Measurements from ENCODE around the gene DIAPH2. TPM values are rescaled to one million over a fixed set of nuclear protein-coding genes. Genes with fewer than 3 reads are reported as not detected.

Gene DIAPH2
- total and polyA plus RNA-seq, 2 experiments from 2014 or later, result 16.2 to 56.6 TPM

DNA sequence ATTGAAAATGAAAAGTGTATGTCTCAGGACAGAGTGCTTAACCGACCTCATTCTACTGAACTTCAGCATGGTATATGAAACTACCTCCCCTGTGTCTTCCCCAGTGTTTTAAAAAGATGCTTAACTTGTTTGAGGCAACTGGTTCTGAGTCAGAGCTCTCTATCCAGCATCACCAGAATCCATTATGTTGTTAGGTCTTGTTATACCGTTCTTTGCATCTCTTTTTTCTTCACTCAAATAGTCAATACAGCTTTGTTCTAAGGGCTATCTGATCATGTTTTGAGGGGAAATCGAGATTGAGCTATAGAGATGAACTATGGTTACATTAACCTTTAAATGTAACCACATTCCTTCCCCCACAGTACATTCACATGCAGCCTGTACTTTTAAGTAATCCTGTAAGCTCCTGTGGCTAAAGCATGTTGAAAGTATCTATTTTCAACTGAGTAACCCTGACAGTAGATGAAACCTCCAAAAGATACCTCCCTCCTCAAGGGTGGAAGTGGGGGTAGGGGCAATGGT, 713.4 kb downstream of the DIAPH2 start (continued):
- TF ChIP-seq, protein P1, sequence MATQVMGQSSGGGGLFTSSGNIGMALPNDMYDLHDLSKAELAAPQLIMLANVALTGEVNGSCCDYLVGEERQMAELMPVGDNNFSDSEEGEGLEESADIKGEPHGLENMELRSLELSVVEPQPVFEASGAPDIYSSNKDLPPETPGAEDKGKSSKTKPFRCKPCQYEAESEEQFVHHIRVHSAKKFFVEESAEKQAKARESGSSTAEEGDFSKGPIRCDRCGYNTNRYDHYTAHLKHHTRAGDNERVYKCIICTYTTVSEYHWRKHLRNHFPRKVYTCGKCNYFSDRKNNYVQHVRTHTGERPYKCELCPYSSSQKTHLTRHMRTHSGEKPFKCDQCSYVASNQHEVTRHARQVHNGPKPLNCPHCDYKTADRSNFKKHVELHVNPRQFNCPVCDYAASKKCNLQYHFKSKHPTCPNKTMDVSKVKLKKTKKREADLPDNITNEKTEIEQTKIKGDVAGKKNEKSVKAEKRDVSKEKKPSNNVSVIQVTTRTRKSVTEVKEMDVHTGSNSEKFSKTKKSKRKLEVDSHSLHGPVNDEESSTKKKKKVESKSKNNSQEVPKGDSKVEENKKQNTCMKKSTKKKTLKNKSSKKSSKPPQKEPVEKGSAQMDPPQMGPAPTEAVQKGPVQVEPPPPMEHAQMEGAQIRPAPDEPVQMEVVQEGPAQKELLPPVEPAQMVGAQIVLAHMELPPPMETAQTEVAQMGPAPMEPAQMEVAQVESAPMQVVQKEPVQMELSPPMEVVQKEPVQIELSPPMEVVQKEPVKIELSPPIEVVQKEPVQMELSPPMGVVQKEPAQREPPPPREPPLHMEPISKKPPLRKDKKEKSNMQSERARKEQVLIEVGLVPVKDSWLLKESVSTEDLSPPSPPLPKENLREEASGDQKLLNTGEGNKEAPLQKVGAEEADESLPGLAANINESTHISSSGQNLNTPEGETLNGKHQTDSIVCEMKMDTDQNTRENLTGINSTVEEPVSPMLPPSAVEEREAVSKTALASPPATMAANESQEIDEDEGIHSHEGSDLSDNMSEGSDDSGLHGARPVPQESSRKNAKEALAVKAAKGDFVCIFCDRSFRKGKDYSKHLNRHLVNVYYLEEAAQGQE (IDR thresholded peaks at IDR 0.05; ENCODE audit: unreplicated experiment), result no peak
- TF ChIP-seq CREB1 (CRISPR knock-in tag; IDR thresholded peaks at IDR 0.05; ENCODE audit: low read depth), result no peak

DNA sequence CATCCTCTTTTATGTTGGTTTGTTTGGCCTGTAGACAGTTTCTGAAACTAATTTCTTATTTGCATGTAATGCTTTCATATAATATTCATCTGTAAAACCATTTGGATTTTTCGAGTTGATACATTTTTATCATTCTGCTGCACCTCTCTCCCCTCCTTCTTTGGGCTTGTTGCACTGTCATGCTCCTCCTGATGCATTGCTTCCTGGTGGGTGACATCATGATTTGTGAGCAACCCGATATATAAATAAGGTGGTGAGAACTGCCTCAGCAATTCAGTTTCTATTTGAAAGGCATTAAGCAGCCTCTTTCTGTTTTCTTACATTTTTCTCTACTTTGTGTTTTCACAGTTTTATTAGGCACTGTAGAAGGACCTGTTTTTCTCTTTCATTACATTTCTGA, 714.8 kb downstream of the DIAPH2 start:
- H3K27me3 ChIP-seq (ENCODE audit: insufficient read depth), result no peaks in the 10 kb centered on the region
- peaks cover 22% of the 10 kb centered on the region for H3K4me1 ChIP-seq (ENCODE audit: insufficient read depth)
- peaks cover 11% of the 10 kb centered on the region; the same call in 2 of the 3 replicates for H3K36me3 Mint-ChIP-seq (ENCODE audit: low read depth)
- ATAC-seq, result no peak
- H3F3A ChIP-seq (replicated peaks; ENCODE audit: low read depth), result no peaks in the 10 kb centered on the region
- no peak overlapping the region for H3K4me3 Mint-ChIP-seq
- no peaks in the 10 kb centered on the region; the same call in none of the 2 replicates for H4K20me1 ChIP-seq (replicated peaks; ENCODE audit: insufficient read depth)
- no peaks in the 10 kb centered on the region for H3K36me3 ChIP-seq (ENCODE audit: insufficient read depth)
- no peak overlapping the region for H3K4me3 ChIP-seq
- H3K4me2 ChIP-seq, result no peak overlapping the region
- no peak for DNase-seq (ENCODE audit: low spot score)
- H3K9me2 ChIP-seq (ENCODE audit: insufficient read depth), result no peaks in the 10 kb centered on the region
- H2AFZ ChIP-seq, result no peak overlapping the region
- peaks cover 2% of the 10 kb centered on the region for H3K27me3 Mint-ChIP-seq (ENCODE audit: insufficient read depth, low read depth, poor library complexity)
- no peak overlapping the region for H3K27ac ChIP-seq (ENCODE audit: low read depth)
- peaks cover 8% of the 10 kb centered on the region; the same call in 1 of the 2 replicates for H3K79me2 ChIP-seq (replicated peaks; ENCODE audit: insufficient read depth)
- no peaks in the 10 kb centered on the region for H3K9me3 Mint-ChIP-seq
- H3K27ac Mint-ChIP-seq, result peak overlapping the region; percentile 75
- H3K4me1 Mint-ChIP-seq, result peaks cover 28% of the 10 kb centered on the region
- TF ChIP-seq EZH2phosphoT487 (IDR thresholded peaks at IDR 0.05; ENCODE audit: unreplicated experiment), result no peak
- TF ChIP-seq, protein P2, sequence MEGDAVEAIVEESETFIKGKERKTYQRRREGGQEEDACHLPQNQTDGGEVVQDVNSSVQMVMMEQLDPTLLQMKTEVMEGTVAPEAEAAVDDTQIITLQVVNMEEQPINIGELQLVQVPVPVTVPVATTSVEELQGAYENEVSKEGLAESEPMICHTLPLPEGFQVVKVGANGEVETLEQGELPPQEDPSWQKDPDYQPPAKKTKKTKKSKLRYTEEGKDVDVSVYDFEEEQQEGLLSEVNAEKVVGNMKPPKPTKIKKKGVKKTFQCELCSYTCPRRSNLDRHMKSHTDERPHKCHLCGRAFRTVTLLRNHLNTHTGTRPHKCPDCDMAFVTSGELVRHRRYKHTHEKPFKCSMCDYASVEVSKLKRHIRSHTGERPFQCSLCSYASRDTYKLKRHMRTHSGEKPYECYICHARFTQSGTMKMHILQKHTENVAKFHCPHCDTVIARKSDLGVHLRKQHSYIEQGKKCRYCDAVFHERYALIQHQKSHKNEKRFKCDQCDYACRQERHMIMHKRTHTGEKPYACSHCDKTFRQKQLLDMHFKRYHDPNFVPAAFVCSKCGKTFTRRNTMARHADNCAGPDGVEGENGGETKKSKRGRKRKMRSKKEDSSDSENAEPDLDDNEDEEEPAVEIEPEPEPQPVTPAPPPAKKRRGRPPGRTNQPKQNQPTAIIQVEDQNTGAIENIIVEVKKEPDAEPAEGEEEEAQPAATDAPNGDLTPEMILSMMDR (conservative IDR thresholded peaks at IDR 0.05; ENCODE audit: low read depth in 2 of 2), result no peak
- no peak for TF ChIP-seq ZNF114 (CRISPR knock-in tag; IDR thresholded peaks at IDR 0.05)
- TF ChIP-seq, protein P3, sequence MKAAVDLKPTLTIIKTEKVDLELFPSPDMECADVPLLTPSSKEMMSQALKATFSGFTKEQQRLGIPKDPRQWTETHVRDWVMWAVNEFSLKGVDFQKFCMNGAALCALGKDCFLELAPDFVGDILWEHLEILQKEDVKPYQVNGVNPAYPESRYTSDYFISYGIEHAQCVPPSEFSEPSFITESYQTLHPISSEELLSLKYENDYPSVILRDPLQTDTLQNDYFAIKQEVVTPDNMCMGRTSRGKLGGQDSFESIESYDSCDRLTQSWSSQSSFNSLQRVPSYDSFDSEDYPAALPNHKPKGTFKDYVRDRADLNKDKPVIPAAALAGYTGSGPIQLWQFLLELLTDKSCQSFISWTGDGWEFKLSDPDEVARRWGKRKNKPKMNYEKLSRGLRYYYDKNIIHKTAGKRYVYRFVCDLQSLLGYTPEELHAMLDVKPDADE (IDR thresholded peaks at IDR 0.05), result no peak
- TF ChIP-seq STAT1 (IDR thresholded peaks at IDR 0.05; ENCODE audit: unreplicated experiment), result no peak
- TF ChIP-seq EZH2 (IDR thresholded peaks at IDR 0.05; ENCODE audit: low read depth, unreplicated experiment), result no peak
- TF ChIP-seq NANOG (IDR thresholded peaks at IDR 0.05; ENCODE audit: borderline replicate concordance), result no peak
- TF ChIP-seq, protein P4, sequence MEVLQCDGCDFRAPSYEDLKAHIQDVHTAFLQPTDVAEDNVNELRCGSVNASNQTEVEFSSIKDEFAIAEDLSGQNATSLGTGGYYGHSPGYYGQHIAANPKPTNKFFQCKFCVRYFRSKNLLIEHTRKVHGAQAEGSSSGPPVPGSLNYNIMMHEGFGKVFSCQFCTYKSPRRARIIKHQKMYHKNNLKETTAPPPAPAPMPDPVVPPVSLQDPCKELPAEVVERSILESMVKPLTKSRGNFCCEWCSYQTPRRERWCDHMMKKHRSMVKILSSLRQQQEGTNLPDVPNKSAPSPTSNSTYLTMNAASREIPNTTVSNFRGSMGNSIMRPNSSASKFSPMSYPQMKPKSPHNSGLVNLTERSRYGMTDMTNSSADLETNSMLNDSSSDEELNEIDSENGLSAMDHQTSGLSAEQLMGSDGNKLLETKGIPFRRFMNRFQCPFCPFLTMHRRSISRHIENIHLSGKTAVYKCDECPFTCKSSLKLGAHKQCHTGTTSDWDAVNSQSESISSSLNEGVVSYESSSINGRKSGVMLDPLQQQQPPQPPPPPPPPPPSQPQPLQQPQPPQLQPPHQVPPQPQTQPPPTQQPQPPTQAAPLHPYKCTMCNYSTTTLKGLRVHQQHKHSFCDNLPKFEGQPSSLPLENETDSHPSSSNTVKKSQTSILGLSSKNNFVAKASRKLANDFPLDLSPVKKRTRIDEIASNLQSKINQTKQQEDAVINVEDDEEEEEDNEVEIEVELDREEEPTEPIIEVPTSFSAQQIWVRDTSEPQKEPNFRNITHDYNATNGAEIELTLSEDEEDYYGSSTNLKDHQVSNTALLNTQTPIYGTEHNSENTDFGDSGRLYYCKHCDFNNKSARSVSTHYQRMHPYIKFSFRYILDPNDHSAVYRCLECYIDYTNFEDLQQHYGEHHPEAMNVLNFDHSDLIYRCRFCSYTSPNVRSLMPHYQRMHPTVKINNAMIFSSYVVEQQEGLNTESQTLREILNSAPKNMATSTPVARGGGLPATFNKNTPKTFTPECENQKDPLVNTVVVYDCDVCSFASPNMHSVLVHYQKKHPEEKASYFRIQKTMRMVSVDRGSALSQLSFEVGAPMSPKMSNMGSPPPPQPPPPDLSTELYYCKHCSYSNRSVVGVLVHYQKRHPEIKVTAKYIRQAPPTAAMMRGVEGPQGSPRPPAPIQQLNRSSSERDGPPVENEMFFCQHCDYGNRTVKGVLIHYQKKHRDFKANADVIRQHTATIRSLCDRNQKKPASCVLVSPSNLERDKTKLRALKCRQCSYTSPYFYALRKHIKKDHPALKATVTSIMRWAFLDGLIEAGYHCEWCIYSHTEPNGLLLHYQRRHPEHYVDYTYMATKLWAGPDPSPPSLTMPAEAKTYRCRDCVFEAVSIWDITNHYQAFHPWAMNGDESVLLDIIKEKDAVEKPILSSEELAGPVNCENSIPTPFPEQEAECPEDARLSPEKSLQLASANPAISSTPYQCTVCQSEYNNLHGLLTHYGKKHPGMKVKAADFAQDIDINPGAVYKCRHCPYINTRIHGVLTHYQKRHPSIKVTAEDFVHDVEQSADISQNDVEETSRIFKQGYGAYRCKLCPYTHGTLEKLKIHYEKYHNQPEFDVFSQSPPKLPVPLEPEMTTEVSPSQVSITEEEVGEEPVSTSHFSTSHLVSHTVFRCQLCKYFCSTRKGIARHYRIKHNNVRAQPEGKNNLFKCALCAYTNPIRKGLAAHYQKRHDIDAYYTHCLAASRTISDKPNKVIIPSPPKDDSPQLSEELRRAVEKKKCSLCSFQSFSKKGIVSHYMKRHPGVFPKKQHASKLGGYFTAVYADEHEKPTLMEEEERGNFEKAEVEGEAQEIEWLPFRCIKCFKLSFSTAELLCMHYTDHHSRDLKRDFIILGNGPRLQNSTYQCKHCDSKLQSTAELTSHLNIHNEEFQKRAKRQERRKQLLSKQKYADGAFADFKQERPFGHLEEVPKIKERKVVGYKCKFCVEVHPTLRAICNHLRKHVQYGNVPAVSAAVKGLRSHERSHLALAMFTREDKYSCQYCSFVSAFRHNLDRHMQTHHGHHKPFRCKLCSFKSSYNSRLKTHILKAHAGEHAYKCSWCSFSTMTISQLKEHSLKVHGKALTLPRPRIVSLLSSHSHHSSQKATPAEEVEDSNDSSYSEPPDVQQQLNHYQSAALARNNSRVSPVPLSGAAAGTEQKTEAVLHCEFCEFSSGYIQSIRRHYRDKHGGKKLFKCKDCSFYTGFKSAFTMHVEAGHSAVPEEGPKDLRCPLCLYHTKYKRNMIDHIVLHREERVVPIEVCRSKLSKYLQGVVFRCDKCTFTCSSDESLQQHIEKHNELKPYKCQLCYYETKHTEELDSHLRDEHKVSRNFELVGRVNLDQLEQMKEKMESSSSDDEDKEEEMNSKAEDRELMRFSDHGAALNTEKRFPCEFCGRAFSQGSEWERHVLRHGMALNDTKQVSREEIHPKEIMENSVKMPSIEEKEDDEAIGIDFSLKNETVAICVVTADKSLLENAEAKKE (CRISPR knock-in tag; IDR thresholded peaks at IDR 0.05), result no peak

Data from GM23338 (cell line).